HTERT RPE-1 (cell line): ENCODE data around the gene ZNF85.
"Not testable (repeated sequence)": the region's sequence is repeated elsewhere in the genome, so short reads cannot be mapped to it uniquely, and the experiment has no call there.

Experiments
- in situ Hi-C: fragments of 300-500 bp; cut with MboI; formaldehyde crosslinking; loops from 4 replicates; pipeline ENCODE4 v1.14.3; 2020; ENCODE audit warnings: low sequenced_read_pairs

ZNF85 gene

DNA sequence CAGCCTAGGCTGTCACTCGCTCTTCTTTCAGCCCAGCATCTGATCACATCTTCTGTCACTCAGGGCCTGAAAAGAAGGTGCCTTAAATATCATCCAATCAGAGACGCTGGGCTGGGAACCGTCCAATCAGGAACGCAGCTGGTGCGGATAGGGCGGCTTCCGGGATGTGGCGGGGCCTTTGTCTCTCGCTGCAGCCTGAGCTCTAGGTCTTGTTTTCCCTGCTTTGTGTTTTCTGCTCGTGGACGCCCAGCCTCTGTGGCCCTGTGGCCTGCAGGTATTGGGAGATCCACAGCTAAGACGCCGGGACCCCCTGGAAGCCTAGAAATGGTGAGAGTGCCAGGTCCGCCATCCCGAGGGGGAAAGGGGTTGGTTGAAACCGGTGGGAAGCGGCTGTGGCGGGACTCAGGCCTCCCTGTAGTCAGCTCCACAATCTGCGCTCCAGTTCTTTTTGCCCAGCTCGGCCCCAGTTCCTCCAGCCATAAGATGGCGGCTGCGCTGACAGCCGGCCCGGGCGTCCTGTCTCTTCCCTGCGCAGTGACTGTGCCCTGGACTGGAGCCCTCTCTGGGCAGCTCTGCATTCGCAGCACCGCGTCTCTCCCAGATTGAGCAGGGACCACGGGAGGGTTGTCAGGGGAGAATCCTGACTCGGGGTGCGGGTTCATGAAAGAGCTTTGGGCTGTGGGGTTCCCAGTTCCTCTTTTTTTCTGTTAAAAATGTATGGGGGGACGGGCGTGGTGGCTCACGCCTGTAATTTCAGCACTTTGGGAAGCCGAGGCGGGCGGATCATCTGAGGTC is at the start of gene ZNF85:
Gene ZNF85, plus strand, starts transcription at position 175 of the 795 bp plus-strand sequence. Its CDS starts 150 bp downstream, at position 325.
- in situ Hi-C loops: no loop called here

DNA sequence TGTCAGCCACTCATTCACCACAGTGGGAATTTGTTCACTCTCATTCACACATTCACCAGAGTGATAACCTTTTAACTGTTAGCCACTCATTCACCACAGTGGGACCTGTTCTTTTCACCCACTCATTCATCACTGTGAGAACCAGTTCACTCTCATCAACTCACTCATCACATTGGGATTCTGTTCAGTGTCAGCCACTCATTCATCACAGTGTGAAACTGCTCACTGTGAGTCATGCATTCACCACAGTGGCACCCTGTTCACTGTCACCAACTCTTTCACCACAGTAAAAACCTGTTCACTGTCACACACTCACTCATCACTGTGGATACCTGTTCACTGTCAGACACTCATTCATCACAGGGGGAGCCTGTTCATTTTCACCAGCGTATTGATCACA is 43.5 kb upstream of the ZNF85 start:
- in situ Hi-C loops: no loop called here

DNA sequence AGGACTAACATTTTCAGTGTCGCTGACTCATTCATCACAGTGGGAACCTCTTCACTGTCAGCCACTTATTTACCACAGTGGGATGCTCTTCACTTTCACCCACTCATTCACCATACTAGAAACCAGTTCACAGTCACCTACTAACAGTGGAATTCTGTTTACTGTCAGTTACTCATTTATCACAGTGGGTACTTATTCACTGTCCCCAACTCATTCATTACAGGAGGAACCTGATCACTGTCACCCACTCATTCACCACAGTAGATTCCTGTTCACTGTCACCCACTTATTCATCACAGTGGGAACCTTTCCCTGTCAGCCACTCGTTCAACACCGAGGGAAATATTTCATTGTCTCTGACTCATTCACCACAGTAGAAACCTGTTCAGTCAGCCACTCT is 10.1 kb upstream of the ZNF85 start:
- in situ Hi-C loops: no loop called here

DNA sequence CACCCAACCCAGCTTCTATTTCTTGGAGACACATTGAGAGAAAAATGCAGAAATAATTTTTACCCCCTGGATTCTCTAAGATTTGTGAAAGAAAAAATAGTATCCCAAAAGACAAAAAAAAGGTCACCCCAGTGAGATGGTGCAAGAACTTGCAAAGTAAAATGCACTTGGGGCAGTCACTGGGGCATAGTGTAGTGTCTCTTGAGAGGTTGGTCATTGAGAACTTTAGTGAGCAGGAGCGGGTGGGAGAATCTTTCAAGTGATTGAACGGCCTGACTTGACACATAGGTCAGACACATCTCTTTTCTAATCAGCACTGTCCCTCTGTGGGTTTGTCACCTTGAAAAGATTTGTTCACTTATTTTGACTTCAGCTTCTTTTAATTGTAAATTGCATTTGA is 2.4 kb downstream of the ZNF85 start:
- in situ Hi-C loops: no loop called here

DNA sequence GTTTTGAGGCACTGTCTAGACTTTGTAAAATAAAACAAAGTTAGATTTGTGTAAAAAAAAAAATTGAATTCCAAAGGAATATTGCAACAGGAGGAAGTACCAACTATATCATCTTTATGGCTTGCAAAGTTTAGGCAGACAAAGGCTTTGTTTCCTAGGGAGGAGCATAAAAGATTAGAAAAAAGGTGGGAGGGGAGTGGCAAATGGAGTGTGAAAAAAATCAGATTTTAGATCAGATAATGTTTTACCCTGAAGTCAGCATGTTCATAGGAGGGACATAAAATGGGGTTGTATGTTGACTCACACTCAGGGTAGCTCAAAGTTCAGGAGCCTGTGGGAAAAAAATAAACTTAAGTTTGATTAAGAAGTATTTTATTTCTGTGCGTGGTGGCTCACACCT is 3.7 kb downstream of the ZNF85 start:
- in situ Hi-C loops: no loop called here

DNA sequence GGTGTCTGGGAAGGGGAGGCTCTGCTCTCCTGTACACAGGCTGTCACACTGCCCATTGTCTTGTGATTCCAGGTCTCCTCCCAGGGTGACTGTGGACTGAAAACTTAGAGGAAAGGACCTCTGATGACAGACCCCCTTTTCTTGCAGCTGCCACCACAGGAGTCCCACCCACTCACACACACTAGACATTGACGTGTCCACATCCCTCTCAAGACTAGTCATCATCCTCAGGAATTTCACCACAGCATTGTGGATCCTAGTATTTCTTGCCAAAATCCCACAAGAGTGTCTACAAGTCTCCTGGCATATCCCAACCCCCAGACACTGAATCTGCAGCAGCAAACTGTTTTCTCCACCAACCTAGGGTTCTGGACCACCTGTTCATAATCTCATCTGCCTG is 5.3 kb downstream of the ZNF85 start:
- in situ Hi-C loops: no loop called here

DNA sequence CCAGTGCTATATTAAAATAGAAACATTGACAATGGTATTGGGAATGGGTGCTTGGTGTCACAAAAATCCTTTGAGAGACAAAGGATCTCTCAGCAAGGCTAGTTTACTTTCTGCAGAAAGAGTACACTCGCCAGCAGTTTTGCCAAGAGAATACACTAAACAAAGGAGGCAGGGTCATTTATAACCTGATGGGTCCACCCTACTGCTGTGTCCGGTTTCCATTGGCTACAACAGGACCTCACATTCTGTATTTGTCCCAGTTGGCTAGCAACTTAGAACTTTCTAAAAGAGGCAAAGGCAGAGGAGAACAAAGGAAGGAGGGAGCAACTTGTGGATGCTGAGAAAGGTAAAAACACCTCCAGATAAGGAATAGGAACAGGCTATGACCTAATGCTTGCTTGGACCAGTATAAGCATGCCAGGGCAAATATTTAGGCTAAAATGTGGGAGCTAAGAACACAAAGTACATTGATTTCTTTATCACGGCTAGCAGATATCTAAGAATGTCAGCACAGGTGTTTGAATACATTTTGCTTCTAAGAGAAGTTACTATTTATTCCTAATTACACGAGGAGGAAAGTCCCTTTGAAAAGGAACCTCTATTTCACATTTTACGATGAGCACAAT is 13.4 kb downstream of the ZNF85 start:
- in situ Hi-C loops: not testable (repeated sequence)

DNA sequence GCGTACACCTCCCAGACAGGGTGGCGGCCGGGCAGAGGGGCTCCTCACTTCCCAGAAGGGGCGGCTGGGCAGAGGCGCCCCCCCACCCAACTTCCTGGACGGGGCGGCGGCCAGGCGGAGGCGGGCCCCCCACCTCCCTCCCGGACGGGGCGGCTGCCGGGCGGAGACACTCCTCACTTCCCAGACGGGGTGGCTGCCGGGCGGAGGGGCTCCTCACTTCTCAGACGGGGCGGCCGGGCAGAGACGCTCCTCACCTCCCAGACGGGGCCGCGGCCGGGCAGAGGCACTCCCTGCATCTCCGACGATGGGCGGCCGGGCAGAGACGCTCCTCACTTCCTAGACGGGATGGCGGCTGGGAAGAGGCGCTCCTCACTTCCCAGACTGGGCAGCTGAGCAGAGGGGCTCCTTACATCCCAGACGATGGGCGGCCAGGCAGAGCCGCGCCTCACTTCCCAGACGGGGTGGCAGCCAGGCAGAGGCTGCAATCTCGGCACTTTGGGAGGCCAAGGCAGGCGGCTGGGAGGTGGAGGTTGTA is 29.6 kb downstream of the ZNF85 start:
- in situ Hi-C loops: not testable (repeated sequence)

DNA sequence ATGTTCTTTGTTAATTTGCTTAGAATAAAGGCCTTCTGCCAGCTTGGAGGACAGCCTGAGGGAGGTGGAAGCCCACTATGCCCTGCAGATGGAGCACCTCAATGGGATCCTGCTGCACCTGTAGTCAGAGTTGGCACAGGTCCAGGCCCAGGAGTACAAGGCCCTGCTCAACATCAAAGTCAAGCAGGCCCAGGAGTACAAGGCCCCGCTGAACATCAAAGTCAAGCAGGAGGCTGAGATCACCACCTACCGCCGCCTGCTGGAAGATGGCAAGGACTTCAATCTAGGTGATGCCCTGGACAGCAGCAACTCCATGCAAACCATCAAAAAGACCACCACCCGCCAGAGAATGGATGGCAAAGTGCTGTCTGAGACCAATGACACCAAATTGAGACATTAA is 41.7 kb downstream of the ZNF85 start:
- in situ Hi-C loops: no loop called here

DNA sequence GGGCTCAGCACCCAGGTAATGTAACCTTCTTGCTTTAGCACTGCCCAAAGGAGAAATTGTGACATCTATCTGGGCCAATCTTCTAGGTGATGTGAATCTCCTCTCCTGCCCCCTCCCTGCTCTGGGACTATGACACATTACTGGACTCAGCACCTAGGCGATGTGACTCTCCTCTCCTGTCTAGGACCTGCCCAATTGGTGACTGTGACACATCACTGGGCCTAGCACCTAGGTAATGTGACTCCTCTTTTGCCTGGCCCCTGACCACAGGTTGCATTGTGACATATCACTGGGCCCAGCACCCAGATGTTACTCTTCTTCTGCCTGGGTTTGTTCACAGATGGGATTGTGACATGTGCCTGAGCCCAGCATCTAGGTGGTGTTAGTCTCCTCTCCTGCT is 45.0 kb downstream of the ZNF85 start:
- in situ Hi-C loops: no loop called here

DNA sequence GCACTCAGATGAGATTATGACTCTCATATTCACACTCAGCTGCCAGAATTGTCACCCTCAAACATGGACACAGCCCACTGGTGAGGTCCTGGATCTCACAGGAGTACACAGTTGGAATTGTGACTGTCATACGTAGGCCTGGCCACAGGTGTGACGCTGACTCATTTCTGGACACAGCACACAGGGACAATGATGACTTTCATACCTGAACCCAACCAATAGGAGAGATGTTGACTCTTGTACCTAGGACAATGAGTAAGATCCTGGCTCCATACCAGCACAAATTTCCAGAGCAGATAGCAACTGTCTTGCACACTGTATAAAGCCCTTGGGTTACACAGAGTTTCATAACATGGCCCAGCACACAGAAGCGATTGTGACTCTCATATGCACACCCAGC is 46.4 kb downstream of the ZNF85 start:
- in situ Hi-C loops: no loop called here

DNA sequence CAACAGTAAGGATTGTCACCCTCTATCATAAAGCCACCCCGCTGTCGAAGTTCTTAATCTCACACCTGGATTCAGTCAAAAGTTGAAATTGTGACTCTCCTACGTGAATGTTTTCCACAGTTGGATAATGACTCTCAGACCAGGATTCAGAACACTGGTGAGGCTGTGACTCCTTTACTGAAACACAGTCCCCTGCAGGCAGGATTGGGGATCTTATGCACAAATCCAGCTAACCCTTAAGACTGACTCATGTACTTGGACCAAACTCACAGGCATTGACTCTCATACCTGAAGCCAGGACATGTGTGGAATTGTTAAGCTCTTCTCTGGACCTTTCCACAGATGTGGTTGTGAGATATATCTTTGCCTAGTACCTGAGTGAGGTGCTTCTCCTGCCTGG is 46.8 kb downstream of the ZNF85 start:
- in situ Hi-C loops: no loop called here

DNA sequence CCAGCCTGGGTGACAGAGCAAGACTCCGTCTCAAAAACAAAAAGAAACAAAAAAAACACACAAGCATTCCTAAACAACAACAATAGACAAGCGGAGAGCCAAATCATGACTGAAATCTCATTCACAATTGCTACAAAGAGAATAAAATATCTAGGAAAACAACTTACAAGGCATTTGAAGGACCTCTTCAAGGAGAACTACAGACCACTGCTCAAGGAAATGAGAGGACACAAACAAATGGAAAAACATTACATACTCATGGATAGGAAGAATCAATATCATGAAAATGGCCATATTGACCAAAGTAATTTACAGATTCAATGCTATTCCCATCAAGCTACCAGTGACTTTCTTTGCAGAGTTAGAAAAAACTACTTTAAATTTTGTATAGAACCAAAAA is 69.7 kb downstream of the ZNF85 start:
- in situ Hi-C loops: not testable (repeated sequence)

DNA sequence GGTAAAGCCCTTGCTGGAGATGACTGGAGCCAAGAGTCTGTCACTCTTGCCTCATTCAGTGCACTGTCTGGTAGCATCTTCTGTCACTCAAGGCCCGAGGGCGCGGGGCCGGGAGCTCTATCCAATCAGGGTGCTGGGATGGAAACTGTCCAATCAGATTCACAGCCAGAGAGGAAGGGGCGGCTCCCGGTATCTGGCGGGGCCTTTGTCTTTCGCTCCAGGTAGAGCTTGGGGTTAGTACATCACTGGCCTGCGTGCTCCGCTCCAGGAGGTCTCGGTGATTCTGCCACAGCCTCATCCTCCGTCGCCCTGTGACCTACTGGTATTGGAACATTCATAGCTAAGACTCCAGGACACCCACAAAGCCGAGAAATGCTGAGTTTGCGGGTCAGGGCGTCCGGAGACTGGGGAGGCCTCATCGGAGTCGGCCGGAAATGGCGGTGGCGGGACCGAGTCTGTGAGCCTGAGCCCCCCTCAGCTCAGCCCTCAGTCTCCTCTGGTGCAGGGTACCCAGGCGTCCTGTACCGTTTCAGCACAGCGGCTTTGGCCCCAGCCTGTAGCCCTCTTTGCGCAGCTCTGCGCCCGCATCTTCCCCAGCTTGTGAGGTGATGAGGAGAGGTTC is 76.8 kb downstream of the ZNF85 start:
- in situ Hi-C loops: no loop called here
